DMS53 treated with DMSO at 0.1 percent for 48 hours (cell line): Measurements from ENCODE around the gene WSCD2.

Experiments used
- DNase-seq: peaks from one replicate; lab custom pipeline; 2025; ENCODE audit not compliant: unreplicated experiment; lab: John Stamatoyannopoulos, UW

WSCD2 gene

DNA sequence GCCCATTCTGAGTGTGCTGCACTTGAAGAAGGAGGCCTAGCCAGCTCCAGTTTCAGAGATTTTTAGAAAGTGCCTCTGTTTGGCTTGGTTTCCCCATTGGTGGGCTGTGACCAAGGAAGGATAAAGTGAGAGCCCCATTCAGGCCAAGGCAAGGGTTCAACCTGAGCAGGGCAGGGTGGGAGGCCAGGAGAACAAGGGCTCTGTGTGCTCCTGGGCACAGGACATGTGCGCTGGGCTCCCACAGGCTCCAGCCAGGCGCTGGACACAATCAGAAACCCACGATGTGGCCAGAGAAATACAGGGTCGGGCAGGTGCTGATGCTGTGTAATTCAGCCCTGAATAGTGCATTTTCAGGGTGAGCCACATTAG is 23.1 kb downstream of the WSCD2 start:
- no peak for DNase-seq

DNA sequence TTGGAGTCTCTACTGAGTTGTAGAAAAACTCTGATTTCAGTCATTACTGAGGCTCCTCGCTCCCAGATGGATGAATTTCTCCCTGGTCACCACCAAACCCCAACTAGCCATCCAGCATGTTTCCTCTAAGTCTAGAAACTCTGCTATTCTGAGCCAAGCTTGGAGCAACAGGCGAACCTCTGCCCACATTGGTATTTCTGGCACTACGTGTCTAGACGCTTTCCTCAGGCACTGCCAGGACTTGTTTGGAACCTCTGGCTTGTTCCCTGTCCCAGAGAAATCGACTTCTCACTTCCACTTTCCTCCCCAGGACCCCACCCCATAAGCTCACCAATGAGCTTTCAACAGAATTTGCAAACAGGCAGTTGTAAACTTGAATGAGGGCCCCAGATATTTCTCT is 27.6 kb downstream of the WSCD2 start:
- DNase-seq, result no peak

GRCh38 chr12:108157870-108158459 is 28.9 kb downstream of the WSCD2 start:
- DNase-seq, result no peak

DNA sequence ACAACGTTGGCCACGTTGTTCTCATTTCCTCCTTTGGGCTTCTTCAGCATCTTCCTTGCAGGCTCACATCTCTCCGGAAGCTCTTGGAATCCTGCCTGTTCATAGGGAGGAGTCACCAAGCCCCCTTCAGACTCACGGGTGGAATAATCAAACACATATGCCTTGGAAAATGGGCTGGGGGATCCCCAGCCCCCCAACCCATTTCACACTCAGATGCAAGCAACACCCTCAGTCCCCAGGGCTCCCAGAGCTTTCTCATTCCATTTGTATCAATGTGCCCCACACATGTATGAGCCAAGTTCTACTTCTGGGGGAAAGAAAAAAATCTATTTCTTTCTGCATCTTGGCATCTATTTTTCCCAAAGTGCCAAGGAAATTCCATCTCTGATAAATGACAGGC is 33.1 kb downstream of the WSCD2 start:
- no peak for DNase-seq

GRCh38 chr12:108166505-108166904 is 37.4 kb downstream of the WSCD2 start:
- DNase-seq, result no peak

- DNase-seq, result no peak
These were observed 38.9 kb downstream of the WSCD2 start for GRCh38 chr12:108167974-108168373.

- no peak for DNase-seq
These were observed 40.6 kb downstream of the WSCD2 start for GRCh38 chr12:108169708-108170107.

- DNase-seq, result no peak
These were observed 41.1 kb downstream of the WSCD2 start for GRCh38 chr12:108170164-108170563.

- DNase-seq, result no peak
These were observed 42.9 kb downstream of the WSCD2 start for GRCh38 chr12:108172033-108172432.

GRCh38 chr12:108173160-108173559 is 44.1 kb downstream of the WSCD2 start:
- no peak for DNase-seq

- DNase-seq, result no peak
These were observed 44.8 kb downstream of the WSCD2 start for GRCh38 chr12:108173892-108174291.

- no peak for DNase-seq
These were observed 45.6 kb downstream of the WSCD2 start for GRCh38 chr12:108174641-108175040.

DNA sequence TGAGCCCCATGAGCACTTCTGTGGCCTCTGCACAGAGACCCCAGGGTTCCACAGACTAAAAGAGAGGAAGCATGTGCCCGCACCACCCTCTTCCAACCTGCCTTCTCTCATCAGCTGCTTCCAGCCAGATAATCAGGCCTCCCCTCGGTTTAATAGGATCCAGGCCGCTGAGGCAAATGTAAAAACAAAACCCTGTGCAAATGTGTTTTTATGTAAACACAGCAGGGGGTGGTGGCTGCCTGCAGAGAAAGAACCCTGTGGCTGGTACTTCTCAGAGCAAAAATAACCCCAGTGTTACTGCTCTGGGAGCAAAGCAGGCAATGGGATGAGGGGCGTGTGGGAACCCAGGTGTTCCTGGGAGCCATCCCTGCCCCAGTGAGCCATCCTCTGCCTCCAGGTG is 46.2 kb downstream of the WSCD2 start:
- DNase-seq, result no peak

DNA sequence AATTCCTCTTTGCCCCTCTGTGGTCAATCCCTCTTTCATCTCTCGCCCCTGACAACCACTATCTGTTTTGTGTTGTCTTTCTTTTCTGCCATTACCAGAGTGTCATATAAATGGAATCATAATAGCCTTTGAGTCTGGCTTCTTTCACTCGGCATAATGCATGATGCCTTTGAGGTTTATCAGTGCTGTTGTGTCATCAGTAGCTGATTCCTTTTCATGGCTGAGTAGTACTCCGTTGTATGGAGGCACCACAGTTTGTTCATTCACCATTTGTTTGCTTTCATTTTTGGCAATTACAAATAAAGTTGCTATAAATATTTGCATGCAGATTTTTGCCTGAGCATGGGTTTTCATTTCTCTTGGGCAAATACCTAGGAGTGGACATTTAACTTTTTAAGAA is 47.2 kb downstream of the WSCD2 start:
- DNase-seq, result no peak

GRCh38 chr12:108177131-108177530 is 48.0 kb downstream of the WSCD2 start:
- no peak for DNase-seq

- no peak for DNase-seq
These were observed 50.2 kb downstream of the WSCD2 start for GRCh38 chr12:108179305-108179704.

DNA sequence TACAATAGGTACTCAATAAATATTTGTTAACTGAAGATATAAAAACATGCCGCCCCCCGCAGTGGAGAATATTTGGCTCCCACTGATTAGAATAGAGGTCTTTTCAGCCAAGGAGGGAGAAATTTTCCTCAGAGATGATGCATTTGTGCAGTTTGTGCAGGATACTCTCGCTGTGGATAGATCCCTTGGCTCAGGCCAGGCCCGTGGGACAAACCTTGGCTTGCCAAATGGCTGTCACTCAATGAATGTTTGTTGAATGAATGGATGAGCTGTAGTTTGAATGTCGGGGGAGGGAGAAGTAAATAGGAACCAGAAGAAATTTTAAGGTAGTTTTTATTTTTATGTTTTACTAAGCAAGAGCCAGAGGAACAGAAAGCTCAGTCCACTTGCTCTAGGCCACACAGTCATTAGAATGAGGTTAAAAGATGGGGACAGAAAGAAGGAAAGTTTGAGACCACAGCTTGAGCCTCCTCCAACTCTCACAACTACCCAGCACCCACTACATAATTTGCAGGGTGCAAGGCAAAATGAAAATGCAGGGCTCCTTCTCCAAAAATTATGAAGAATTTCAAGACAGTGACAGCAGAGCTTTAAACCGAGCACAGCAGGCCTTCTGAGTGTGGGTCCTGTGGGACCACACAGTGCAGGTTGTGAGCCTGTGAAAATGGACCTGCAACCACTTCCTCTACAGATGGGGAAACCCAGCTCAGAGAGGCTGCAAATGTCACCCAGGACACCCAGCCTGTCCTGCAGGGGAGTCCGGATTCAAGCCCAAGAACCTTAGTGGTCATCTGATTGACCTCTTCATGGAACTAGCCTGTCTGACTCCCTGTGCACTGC is 51.4 kb downstream of the WSCD2 start:
- no peak for DNase-seq

DNA sequence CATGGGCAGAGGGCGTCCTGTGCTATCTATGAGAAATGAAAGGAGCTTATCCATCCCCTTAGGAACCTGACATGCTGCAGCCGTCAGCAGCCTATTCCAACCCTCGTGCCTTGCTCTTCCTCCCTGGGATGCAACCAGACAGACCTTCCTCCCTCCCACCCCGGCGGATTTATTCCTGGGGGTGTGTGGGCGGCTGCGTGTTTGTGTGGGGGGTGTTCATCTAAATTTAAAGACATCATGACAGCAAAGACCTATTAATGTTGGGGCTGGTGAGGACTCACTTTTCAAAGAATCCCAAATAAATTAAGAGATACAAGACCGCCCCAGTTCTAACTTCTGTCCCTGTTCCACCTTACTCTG is 52.0 kb downstream of the WSCD2 start:
- no peak for DNase-seq

DNA sequence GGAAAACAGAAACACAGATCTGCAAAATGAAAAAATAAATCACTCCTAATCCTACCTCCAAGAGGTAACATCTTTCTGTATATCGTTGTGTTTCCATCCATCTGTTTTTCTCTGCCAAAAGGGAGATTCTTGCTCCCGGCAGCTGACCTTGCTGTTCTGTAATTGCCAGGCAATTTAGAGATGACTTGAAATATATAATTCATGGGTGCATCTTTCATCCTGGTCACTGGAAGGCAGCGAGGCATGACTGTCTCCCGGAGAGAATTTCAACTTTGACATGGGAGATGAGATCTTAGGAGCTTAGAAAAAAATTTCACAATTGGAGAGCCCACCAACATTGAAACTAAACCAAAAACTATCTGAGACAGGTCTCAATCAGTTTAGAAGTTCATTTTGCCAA is 53.0 kb downstream of the WSCD2 start:
- DNase-seq, result no peak

GRCh38 chr12:108185002-108185401 is 55.9 kb downstream of the WSCD2 start:
- DNase-seq, result no peak

GRCh38 chr12:108187831-108188230 is 58.7 kb downstream of the WSCD2 start:
- no peak for DNase-seq

DNA sequence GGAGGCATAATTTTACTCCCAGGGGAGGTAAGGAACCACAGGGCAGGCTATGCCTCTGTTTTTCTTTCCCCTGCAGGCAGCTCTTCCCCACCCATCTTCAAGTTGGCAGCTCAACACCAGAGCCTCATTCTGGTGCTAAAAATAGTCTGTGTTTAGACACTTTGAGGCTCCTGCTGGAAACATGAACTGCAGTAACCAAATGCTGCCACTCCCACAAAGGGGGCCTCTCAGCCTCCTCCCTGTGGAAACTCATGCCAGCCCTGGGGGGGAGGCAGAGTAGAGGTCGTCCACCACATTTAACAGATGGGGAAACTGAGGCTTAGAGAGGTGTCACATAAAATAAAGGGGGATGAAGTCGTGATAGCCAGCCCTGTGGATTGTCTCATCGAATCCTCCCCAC is 61.4 kb downstream of the WSCD2 start:
- DNase-seq, result no peak

DNA sequence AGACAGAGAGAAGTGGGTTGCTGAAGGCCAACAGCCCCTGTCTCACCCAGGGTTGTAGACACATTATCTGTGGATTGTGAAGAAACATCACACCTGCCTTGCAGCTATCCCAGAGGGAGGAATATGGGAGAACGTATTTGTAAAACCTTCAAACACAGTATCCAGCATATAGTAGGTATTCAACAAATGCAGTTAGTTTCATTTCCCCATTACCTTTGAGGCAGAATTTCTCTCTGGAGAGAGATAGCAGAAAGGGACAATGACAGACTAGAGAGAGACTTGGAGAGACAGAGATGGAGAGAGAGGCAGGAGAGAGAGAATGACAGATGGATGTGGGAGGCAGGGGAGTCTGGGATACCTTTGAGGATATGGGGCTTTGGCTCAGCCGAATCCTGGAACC is 62.0 kb downstream of the WSCD2 start:
- no peak for DNase-seq
